Thyroid gland (tissue), 4 donors: ENCODE measurements around the gene DSC2. TPM values are rescaled to one million over a fixed set of nuclear protein-coding genes. Genes with fewer than 3 reads are reported as not detected.

ENCODE experiments used
- DNase-seq, 2 donors: peaks; one replicate each; pipeline ENCODE4 v3.0.0-alpha.2; 2019
- H3K27ac ChIP-seq, 3 donors: fragments of 200-600 bp; sonication (generic); 1 replicate in 2 of 3; 2 replicates in 1 of 3; pipeline ENCODE4 v1.5.1; 2016 to 2019; ENCODE audit warnings: mild to moderate bottlenecking in 1 of 3, moderate library complexity in 1 of 3
- H3K27me3 ChIP-seq: fragments of 200-600 bp; sonication (generic); one replicate; pipeline ENCODE4 v1.5.1; 2019
- H3K36me3 ChIP-seq, 2 donors: fragments of 200-600 bp; sonication (generic); one replicate each; pipeline ENCODE4 v1.5.1; 2016 to 2019
- H3K4me1 ChIP-seq, 2 donors: fragments of 200-600 bp; sonication (generic); one replicate each; pipeline ENCODE4 v1.5.1; 2017 to 2019
- H3K4me3 ChIP-seq, 3 donors: fragments of 200-600 bp; sonication (generic); replicated peaks in 1 of 3; 1 replicate in 2 of 3; 2 replicates in 1 of 3; pipeline ENCODE4 v1.5.1; 2016; ENCODE audit warnings: mild to moderate bottlenecking in 1 of 3
- H3K9me3 ChIP-seq: fragments of 200-600 bp; sonication (generic); one replicate; pipeline ENCODE4 v1.5.1; 2017
- CTCF ChIP-seq, 6 experiments: fragments of 200-600 bp in 3 of 6; fragments of 450-650 bp in 3 of 6; sonication (generic) in 3 of 6; IDR thresholded peaks; one replicate each; pipeline ENCODE4 v1.5.1; 2016 to 2019; ENCODE audit warnings: antibody characterized with exemption in 6 of 6, mild to moderate bottlenecking in 2 of 6, inconsistent platforms in 1 of 6, moderate library complexity in 1 of 6
- POLR2A ChIP-seq, 2 donors: fragments of 450-650 bp; IDR thresholded peaks; one replicate each; pipeline ENCODE4 v1.6.1; 2017; ENCODE audit warnings: antibody characterized with exemption in 2 of 2, mild to moderate bottlenecking in 2 of 2, moderate library complexity in 1 of 2
- WGBS, 2 donors: methylation state at CpG; one replicate each; pipeline ENCODE4 v1.1.5; 2017; 5-methylcytosine and 5-hydroxymethylcytosine counted together
- intact Hi-C: fragments of 100-400 bp; cut with DNase I; formaldehyde crosslinking; loops from one replicate; pipeline ENCODE4 v1.15.1; 2023
- total RNA-seq, 4 donors: library from RNA; depleted of rRNA; stranded (reverse); fragments of >200 nt; gene quantifications; one replicate each; pipeline ENCODE4 v1.2.3, GENCODE V29; 2016

Gene DSC2
- total RNA-seq, 4 donors from 2014 or later: 7.0 to 11.7 (median 7.5) TPM

- no peaks in the 10 kb centered on the region for H3K4me1 ChIP-seq
- H3K9me3 ChIP-seq: no peaks in the 10 kb centered on the region
- 91 to 92% methylated on average over 1 of the region's 1 CpG for WGBS, 2 donors
- TF ChIP-seq CTCF (IDR thresholded peaks at IDR 0.05) (no peak), POLR2A (IDR thresholded peaks at IDR 0.05) (no peak)
- no peak overlapping the region for H3K27ac ChIP-seq
- no peak for DNase-seq
- no peak overlapping the region for H3K4me3 ChIP-seq
- peaks cover 0 to 2% of the 10 kb centered on the region in 2 donors for H3K36me3 ChIP-seq
- intact Hi-C loops: no loop called here
- no peaks in the 10 kb centered on the region for H3K27me3 ChIP-seq
Observed at GRCh38 chr18:31066266-31066665, 36.0 kb downstream of the DSC2 start.

- no peaks in the 10 kb centered on the region for H3K4me1 ChIP-seq
- no peak overlapping the region for H3K4me3 ChIP-seq
- no peaks in the 10 kb centered on the region for H3K36me3 ChIP-seq
- H3K9me3 ChIP-seq: no peaks in the 10 kb centered on the region
- peak; percentile 27 to 36 for DNase-seq
- H3K27ac ChIP-seq: no peak overlapping the region
- WGBS, 2 donors: 67 to 73% methylated on average over 6 of the region's 6 CpGs
- TF ChIP-seq POLR2A (IDR thresholded peaks at IDR 0.05) (no peak), CTCF (IDR thresholded peaks at IDR 0.05) (no peak)
- intact Hi-C loops: no loop called here
- no peaks in the 10 kb centered on the region for H3K27me3 ChIP-seq
Observed at GRCh38 chr18:31065036-31065773, 37.0 kb downstream of the DSC2 start.

- Histone ChIP-seq H3K4me1 (no peaks in the 10 kb centered on the region), H3K4me3 (no peak overlapping the region), H3K36me3 (no peaks in the 10 kb centered on the region), H3K9me3 (no peaks in the 10 kb centered on the region), H3K27me3 (no peaks in the 10 kb centered on the region), H3K27ac (no peak overlapping the region)
- intact Hi-C loops: no loop called here
- TF ChIP-seq POLR2A (IDR thresholded peaks at IDR 0.05): no peak
- TF ChIP-seq CTCF (IDR thresholded peaks at IDR 0.05): no peak
- WGBS, 2 donors: 34 to 41% methylated on average over 1 of the region's 1 CpG
- no peak for DNase-seq
Observed at GRCh38 chr18:31064130-31064529, 38.1 kb downstream of the DSC2 start.

- Histone ChIP-seq H3K4me1 (no peaks in the 10 kb centered on the region), H3K4me3 (no peak overlapping the region), H3K27ac (no peak overlapping the region), H3K27me3 (no peaks in the 10 kb centered on the region), H3K36me3 (no peaks in the 10 kb centered on the region), H3K9me3 (no peaks in the 10 kb centered on the region)
- TF ChIP-seq CTCF (IDR thresholded peaks at IDR 0.05) (no peak), POLR2A (IDR thresholded peaks at IDR 0.05) (no peak)
- intact Hi-C loops: no loop called here
- DNase-seq: no peak
- WGBS, 2 donors: 56 to 59% methylated on average over 4 of the region's 4 CpGs
Observed at GRCh38 chr18:31061945-31062344, 40.3 kb downstream of the DSC2 start.

GRCh38 chr18:31058897-31059296, 43.3 kb downstream of the DSC2 start:
- intact Hi-C loops: no loop called here
- 94 to 97% methylated on average over 3 of the region's 3 CpGs for WGBS, 2 donors
- Histone ChIP-seq H3K4me3 (no peak overlapping the region), H3K36me3 (no peaks in the 10 kb centered on the region), H3K4me1 (no peaks in the 10 kb centered on the region), H3K27me3 (no peaks in the 10 kb centered on the region), H3K27ac (no peak overlapping the region), H3K9me3 (no peaks in the 10 kb centered on the region)
- no peak for DNase-seq
- TF ChIP-seq POLR2A (IDR thresholded peaks at IDR 0.05) (no peak), CTCF (IDR thresholded peaks at IDR 0.05) (no peak)
